HEK293T (cell line): ENCODE results near the gene ZNF597.

Source experiments
- BHLHE40 ChIP-seq: fragments of 450-650 bp; IDR thresholded peaks from 2 replicates; pipeline ENCODE4 v1.6.1; 2016; ENCODE audit warnings: mild to moderate bottlenecking, moderate library complexity, borderline replicate concordance
- CTBP1 ChIP-seq: fragments of 450-650 bp; IDR thresholded peaks from 2 replicates; pipeline ENCODE4 v1.6.1; 2016; ENCODE audit warnings: borderline replicate concordance
- ELF4 ChIP-seq: fragments of 450-650 bp; IDR thresholded peaks from 2 replicates; pipeline ENCODE4 v1.6.1; 2017; ENCODE audit warnings: antibody characterized with exemption
- FOXA1 ChIP-seq: fragments of 450-650 bp; IDR thresholded peaks from 2 replicates; pipeline ENCODE4 v1.6.1; 2016; ENCODE audit warnings: mild to moderate bottlenecking
- HDGF ChIP-seq: fragments of 450-650 bp; IDR thresholded peaks from 2 replicates; pipeline ENCODE4 v1.6.1; 2017; ENCODE audit warnings: antibody characterized with exemption, borderline replicate concordance
- L3MBTL2 ChIP-seq: fragments of 450-650 bp; conservative IDR thresholded peaks from 2 replicates; pipeline ENCODE4 v1.6.1; 2016; ENCODE audit warnings: mild to moderate bottlenecking
- LEF1 ChIP-seq: fragments of 450-650 bp; IDR thresholded peaks from 2 replicates; pipeline ENCODE4 v1.6.1; 2017; ENCODE audit warnings: mild to moderate bottlenecking, borderline replicate concordance
- NFRKB ChIP-seq: fragments of 450-650 bp; IDR thresholded peaks from 2 replicates; pipeline ENCODE4 v1.6.1; 2016; ENCODE audit warnings: mild to moderate bottlenecking, moderate library complexity
- SP1 ChIP-seq: fragments of 450-650 bp; IDR thresholded peaks from 2 replicates; pipeline ENCODE4 v1.6.1; 2017
- SUZ12 ChIP-seq: fragments of 450-650 bp; IDR thresholded peaks from 2 replicates; pipeline ENCODE4 v1.6.1; 2016; ENCODE audit warnings: mild to moderate bottlenecking
- TARDBP ChIP-seq: fragments of 450-650 bp; IDR thresholded peaks from 2 replicates; pipeline ENCODE4 v1.6.1; 2016
- ZNF384 ChIP-seq: fragments of 450-650 bp; IDR thresholded peaks from 2 replicates; pipeline ENCODE4 v1.6.1; 2016
- TF ChIP-seq, protein P1 (sequence below): fragments of 450-650 bp; IDR thresholded peaks from 2 replicates; pipeline ENCODE4 v1.6.1; 2016

DNA sequence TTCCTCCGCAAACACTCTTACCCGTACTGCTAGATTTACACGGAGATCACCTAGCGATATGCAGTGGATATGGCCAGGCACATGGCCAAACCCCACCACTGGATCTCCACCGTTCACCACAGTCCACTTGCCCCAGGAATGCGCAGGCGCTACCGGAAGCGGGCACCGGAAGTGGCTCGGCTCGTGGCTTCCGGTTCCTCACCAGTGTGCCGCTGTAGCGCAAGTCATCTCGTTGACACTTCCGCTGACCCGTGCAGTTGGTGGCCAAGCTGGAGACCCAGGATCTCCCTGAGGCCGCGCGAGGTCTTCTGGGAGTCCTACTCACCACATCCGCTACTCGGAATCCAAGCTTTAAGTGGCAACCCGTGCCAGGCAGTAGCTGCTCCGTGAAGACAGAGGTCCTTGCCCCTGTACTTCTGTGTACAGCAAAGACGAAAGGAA is 11.5 kb downstream of the ZNF597 start:
- TF ChIP-seq ZNF384 (no peak), SP1 (no peak), LEF1 (no peak), BHLHE40 (no peak), L3MBTL2 (no peak), FOXA1 (no peak), HDGF (no peak), SUZ12 (no peak), ELF4 (no peak), TARDBP (no peak), CTBP1 (no peak), NFRKB (no peak)
- TF ChIP-seq, protein P1, sequence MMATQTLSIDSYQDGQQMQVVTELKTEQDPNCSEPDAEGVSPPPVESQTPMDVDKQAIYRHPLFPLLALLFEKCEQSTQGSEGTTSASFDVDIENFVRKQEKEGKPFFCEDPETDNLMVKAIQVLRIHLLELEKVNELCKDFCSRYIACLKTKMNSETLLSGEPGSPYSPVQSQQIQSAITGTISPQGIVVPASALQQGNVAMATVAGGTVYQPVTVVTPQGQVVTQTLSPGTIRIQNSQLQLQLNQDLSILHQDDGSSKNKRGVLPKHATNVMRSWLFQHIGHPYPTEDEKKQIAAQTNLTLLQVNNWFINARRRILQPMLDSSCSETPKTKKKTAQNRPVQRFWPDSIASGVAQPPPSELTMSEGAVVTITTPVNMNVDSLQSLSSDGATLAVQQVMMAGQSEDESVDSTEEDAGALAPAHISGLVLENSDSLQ, result no peak
